H1 (cell line): ENCODE measurements around the gene TWNK. TPM values are rescaled to one million over a fixed set of nuclear protein-coding genes. Genes with fewer than 3 reads are reported as not detected.

Experiments
- CTCF ChIA-PET: fragments of 300-600 bp; sonication (Branson Sonifier 250); formaldehyde crosslinking; loops from one replicate; lab custom pipeline; 2021; ENCODE audit not compliant: partially characterized antibody; lab: Charles Lee
- POLR2A ChIA-PET: fragments of 300-600 bp; sonication (Branson Sonifier 250); formaldehyde crosslinking; loops from one replicate; lab custom pipeline; 2021; ENCODE audit warnings: inconsistent platforms; ENCODE audit not compliant: partially characterized antibody; lab: Charles Lee
- DNase-seq, 2 experiments: peaks; one replicate each; pipeline versions ENCODE4 v3.0.0 to v3.0.0-alpha.2; 2010 to 2022; ENCODE audit warnings: low spot score in 2 of 2, low read depth in 1 of 2, mixed read lengths in 1 of 2
- FAIRE-seq: peaks from 2 replicates; lab custom pipeline; 2011; peaks lifted over from hg19 to GRCh38; lab: Jason Lieb, UNC
- H2AFZ ChIP-seq: 2 replicates; pipeline ENCODE4 v1.8.1; 2012; ENCODE audit warnings: low read length, inconsistent platforms
- H2AK5ac ChIP-seq: 2 replicates; pipeline ENCODE4 v1.6.1; 2013; ENCODE audit warnings: low read depth, low read length
- H2BK120ac ChIP-seq: replicated peaks from 2 replicates; pipeline ENCODE3; 2013; ENCODE audit warnings: low read depth, low read length, inconsistent platforms
- H2BK12ac ChIP-seq: 2 replicates; pipeline ENCODE4 v1.6.1; 2013; ENCODE audit warnings: low read depth, low read length
- H2BK15ac ChIP-seq: 2 replicates; pipeline ENCODE4 v1.6.1; 2013; ENCODE audit warnings: low read length
- H2BK20ac ChIP-seq: 2 replicates; pipeline ENCODE4 v1.6.1; 2013; ENCODE audit warnings: low read length
- H2BK5ac ChIP-seq: 2 replicates; pipeline ENCODE4 v1.6.1; 2013; ENCODE audit warnings: low read depth, low read length
- H3K14ac ChIP-seq: 2 replicates; pipeline ENCODE4 v1.6.1; 2013; ENCODE audit warnings: inconsistent platforms; ENCODE audit not compliant: insufficient read length
- H3K18ac ChIP-seq: 2 replicates; pipeline ENCODE4 v1.6.1; 2013; ENCODE audit warnings: low read length; ENCODE audit errors: extremely low read depth
- H3K23ac ChIP-seq: 2 replicates; pipeline ENCODE4 v1.6.1; 2013; ENCODE audit warnings: inconsistent platforms; ENCODE audit not compliant: insufficient read length
- H3K23me2 ChIP-seq: 2 replicates; pipeline ENCODE4 v1.6.1; 2013; ENCODE audit warnings: low read depth, low read length
- H3K27ac ChIP-seq: 2 replicates; pipeline ENCODE4 v1.6.1; 2011; ENCODE audit warnings: low read depth, low read length, inconsistent platforms
- H3K27me3 ChIP-seq, 4 experiments: replicated peaks in 1 of 4; 1 replicate in 1 of 4; 2 replicates in 3 of 4; pipeline versions ENCODE4 v1.6.1 to v1.8.1; 2011 to 2013; ENCODE audit warnings: low read length in 3 of 4, mild to moderate bottlenecking in 3 of 4, inconsistent platforms in 2 of 4, mixed read lengths in 2 of 4, moderate library complexity in 1 of 4; ENCODE audit not compliant: control insufficient read depth in 3 of 4, insufficient read depth in 3 of 4; ENCODE audit errors: extremely low read depth in 1 of 4
- H3K36me3 ChIP-seq, 4 experiments: 2 replicates each; pipeline versions ENCODE4 v1.6.1 to v1.8.1; 2011 to 2013; ENCODE audit warnings: mild to moderate bottlenecking in 4 of 4, low read length in 3 of 4, moderate library complexity in 2 of 4, control low read depth in 1 of 4, inconsistent platforms in 1 of 4; ENCODE audit not compliant: insufficient read depth in 4 of 4, control insufficient read depth in 2 of 4
- H3K4ac ChIP-seq: replicated peaks from 2 replicates; pipeline ENCODE3; 2013; ENCODE audit warnings: low read length, low read depth, mixed read lengths, inconsistent platforms; ENCODE audit not compliant: insufficient read length
- H3K4me1 ChIP-seq, 4 experiments: replicated peaks in 1 of 4; 1 replicate in 1 of 4; 2 replicates in 3 of 4; pipeline versions ENCODE4 v1.6.1 to v1.8.1; 2011 to 2013; ENCODE audit warnings: low read length in 3 of 4, inconsistent platforms in 2 of 4, mixed read lengths in 1 of 4; ENCODE audit not compliant: insufficient read depth in 4 of 4, control insufficient read depth in 3 of 4
- H3K4me2 ChIP-seq, 2 experiments: 2 replicates each; pipeline versions ENCODE4 v1.6.1 to v1.8.1; 2011 to 2013; ENCODE audit warnings: low read depth in 2 of 2, low read length in 2 of 2, control low read depth in 1 of 2, inconsistent platforms in 1 of 2, mild to moderate bottlenecking in 1 of 2; ENCODE audit not compliant: insufficient read depth in 1 of 2
- H3K4me3 ChIP-seq, 4 experiments: fragments of 200-600, 300-600 bp in 1 of 4; sonication (generic), shearing (Covaris generic), sonication (Bioruptor Twin) in 1 of 4; 2 replicates each; pipeline versions ENCODE4 v1.5.1 to v1.8.1; 2011 to 2016; ENCODE audit warnings: low read length in 4 of 4, low read depth in 3 of 4, control low read depth in 2 of 4, inconsistent platforms in 2 of 4, mild to moderate bottlenecking in 2 of 4, mixed read lengths in 1 of 4, moderate library complexity in 1 of 4; ENCODE audit not compliant: insufficient read depth in 2 of 4; ENCODE audit errors: extremely low read depth in 1 of 4
- H3K56ac ChIP-seq: replicated peaks from 2 replicates; pipeline ENCODE3; 2013; ENCODE audit warnings: low read depth, mild to moderate bottlenecking, mixed read lengths, low read length, inconsistent platforms; ENCODE audit not compliant: insufficient read length
- H3K79me1 ChIP-seq: 2 replicates; pipeline ENCODE4 v1.6.1; 2013; ENCODE audit warnings: low read depth, low read length, control low read depth
- H3K79me2 ChIP-seq, 2 experiments: 2 replicates each; pipeline versions ENCODE4 v1.6.1 to v1.8.1; 2012 to 2013; ENCODE audit warnings: low read length in 2 of 2, mild to moderate bottlenecking in 2 of 2, inconsistent platforms in 1 of 2; ENCODE audit not compliant: insufficient read depth in 2 of 2, control insufficient read depth in 1 of 2
- H3K9ac ChIP-seq, 4 experiments: replicated peaks in 1 of 4; 1 replicate in 1 of 4; 2 replicates in 3 of 4; pipeline versions ENCODE4 v1.6.1 to v1.8.1; 2011 to 2013; ENCODE audit warnings: low read depth in 3 of 4, low read length in 3 of 4, control low read depth in 2 of 4, mild to moderate bottlenecking in 2 of 4, moderate library complexity in 2 of 4, inconsistent platforms in 1 of 4; ENCODE audit errors: extremely low read depth in 1 of 4
- H3K9me3 ChIP-seq, 2 experiments: 2 replicates each; pipeline versions ENCODE4 v1.6.1 to v1.8.1; 2012 to 2013; ENCODE audit warnings: mild to moderate bottlenecking in 2 of 2, moderate library complexity in 2 of 2, control low read depth in 1 of 2, inconsistent platforms in 1 of 2, low read depth in 1 of 2, low read length in 1 of 2, mixed read lengths in 1 of 2; ENCODE audit not compliant: insufficient read depth in 2 of 2
- H4K20me1 ChIP-seq, 2 experiments: replicated peaks in 1 of 2; 2 replicates each; pipeline versions ENCODE3 to v1.8.1; 2011 to 2013; ENCODE audit warnings: inconsistent platforms in 2 of 2, low read length in 2 of 2, mild to moderate bottlenecking in 1 of 2; ENCODE audit not compliant: insufficient read depth in 2 of 2, control insufficient read depth in 1 of 2
- H4K5ac ChIP-seq: 2 replicates; pipeline ENCODE4 v1.6.1; 2013; ENCODE audit warnings: low read length, low read depth, mixed read lengths, inconsistent platforms; ENCODE audit not compliant: insufficient read length
- H4K8ac ChIP-seq: 2 replicates; pipeline ENCODE4 v1.8.0; 2013; ENCODE audit warnings: mild to moderate bottlenecking, moderate library complexity, low read length, inconsistent platforms; ENCODE audit not compliant: insufficient read depth; ENCODE audit errors: extremely low read depth
- H4K91ac ChIP-seq: replicated peaks from 2 replicates; pipeline ENCODE3; 2013; ENCODE audit warnings: low read length, mixed read lengths, inconsistent platforms; ENCODE audit not compliant: insufficient read length
- ASH2L ChIP-seq: fragments of 200-600, 300-600 bp; sonication (generic); IDR thresholded peaks from one replicate; pipeline ENCODE4 v1.7.1; 2017; ENCODE audit warnings: low read length
- CBX8 ChIP-seq: fragments of 300-800, 300-1000 bp; sonication (generic); IDR thresholded peaks from 2 replicates; pipeline ENCODE4 v1.7.1; 2016; ENCODE audit warnings: low read depth, low read length, borderline replicate concordance
- EP300 ChIP-seq, 2 experiments: IDR thresholded peaks; 1 replicate in 1 of 2; 2 replicates in 1 of 2; pipeline ENCODE4 v1.6.1; 2011 to 2012; ENCODE audit warnings: low read depth in 2 of 2, low read length in 2 of 2, mild to moderate bottlenecking in 2 of 2, borderline replicate concordance in 1 of 2, inconsistent platforms in 1 of 2, moderate library complexity in 1 of 2
- GABPA ChIP-seq: IDR thresholded peaks from 2 replicates; pipeline ENCODE4 v1.6.1; 2011; ENCODE audit warnings: mild to moderate bottlenecking, low read length, moderate library complexity, borderline replicate concordance; ENCODE audit not compliant: insufficient read depth
- JUND ChIP-seq: IDR thresholded peaks from 2 replicates; pipeline ENCODE4 v1.6.1; 2011; ENCODE audit warnings: mild to moderate bottlenecking, improper control_type of control experiment, low read length
- RFX5 ChIP-seq: IDR thresholded peaks from 2 replicates; pipeline ENCODE4 v1.6.1; 2011; ENCODE audit warnings: low read depth, low read length, improper control_type of control experiment, borderline replicate concordance
- SUZ12 ChIP-seq: fragments of 200-600 bp; sonication (generic); IDR thresholded peaks from 2 replicates; pipeline ENCODE4 v1.6.1; 2012; ENCODE audit warnings: mild to moderate bottlenecking, inconsistent platforms, low read length, moderate library complexity, mixed read lengths
- TAF1 ChIP-seq: IDR thresholded peaks from 2 replicates; pipeline ENCODE4 v1.6.1; 2011; ENCODE audit warnings: mild to moderate bottlenecking, low read depth, low read length
- TEAD4 ChIP-seq: IDR thresholded peaks from 2 replicates; pipeline ENCODE4 v1.6.1; 2012; ENCODE audit warnings: low read depth, low read length, inconsistent platforms, mixed read lengths
- WGBS, 2 experiments: shearing (Covaris generic) in 1 of 2; methylation state at CpG; one replicate each; pipeline versions ENCODE4 v1.1.6 to v1.1.7; 2013 to 2015; ENCODE audit warnings: low lambda C conversion rate in 2 of 2, mixed read lengths in 2 of 2, inconsistent platforms in 1 of 2, low coverage in 1 of 2, missing lambda C conversion rate in 1 of 2; ENCODE audit not compliant: insufficient replicate concordance in 2 of 2, insufficient coverage in 1 of 2, insufficient read length in 1 of 2; ENCODE audit errors: extremely low coverage in 1 of 2, missing lambda C conversion rate in 1 of 2; 5-methylcytosine and 5-hydroxymethylcytosine counted together
- polyA plus RNA-seq, 7 experiments: library from polyadenylated mRNA; depleted of rRNA in 3 of 7; stranded (reverse) in 5 of 7; unstranded in 2 of 7; fragments of >200 nt in 5 of 7; fragments of 200-250 nt in 2 of 7; gene quantifications; 1 replicate in 5 of 7; 2 replicates in 1 of 7; 4 replicates in 1 of 7; pipeline versions ENCODE4 v1.2.1 to v1.2.3, GENCODE V29; 2011 to 2013; ENCODE audit warnings: missing spikeins in 2 of 7, mixed read lengths in 2 of 7
- total RNA-seq: library from RNA; stranded (reverse); fragmentation: NEBNext Ultra II Directional; extraction: Animal tissue kit (Norgen Biotek cat#: 25700); gene quantifications from 2 replicates; pipeline ENCODE4 v1.2.1, GENCODE V29; 2021

TWNK gene
- total and polyA plus RNA-seq, 2 of the 8 experiments (the other 6 are each of a cell fraction or from before 2014, with no cell fraction given) = 15.4 to 32.5 TPM

DNA sequence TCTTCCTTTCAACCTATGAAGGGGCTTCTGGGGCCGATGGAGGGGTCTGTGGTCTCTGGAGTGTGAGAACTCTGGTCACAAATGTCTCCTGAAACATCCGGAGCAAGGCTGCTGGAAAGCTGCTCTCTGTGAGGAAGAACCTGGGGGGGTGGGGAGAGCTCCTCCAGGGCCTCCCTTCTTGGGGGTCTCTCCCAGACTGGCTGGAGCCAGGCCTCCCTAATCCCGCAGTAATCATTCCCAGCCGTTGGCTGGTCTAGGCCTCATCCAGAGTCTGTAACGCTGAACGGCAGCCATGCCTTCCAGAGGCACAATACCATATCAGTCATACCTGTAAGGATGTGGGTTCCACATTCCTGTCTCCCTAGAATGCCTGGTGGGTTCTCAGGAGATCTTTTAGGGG is 7.8 kb downstream of the TWNK start:
- no peak overlapping the region for H2AK5ac ChIP-seq
- H4K20me1 ChIP-seq = peaks cover 7 to 12% of the 10 kb centered on the region in 2 experiments
- WGBS, 2 experiments = 89% methylated on average over 6 of the region's 6 CpGs; no CpG with 5 or more reads in 1 of the 2 experiments

More for the DNA sequence above, 7.8 kb downstream of the TWNK start:
- H3K4me3 ChIP-seq = no peak overlapping the region
- H4K5ac ChIP-seq = no peak overlapping the region
- no peaks in the 10 kb centered on the region; the same call in none of the 2 replicates for H3K79me1 ChIP-seq
- H3K4ac ChIP-seq = no peak overlapping the region
- POLR2A ChIA-PET = interaction anchor here (3.0 to 12.6 kb wide), 3 partner anchors 14 to 22 kb away, joined by 10 to 143 read pairs (median 81); no protein-coding TSS in a partner anchor
- H3K4me1 ChIP-seq = peaks cover 4 to 11% (median 7%) of the 10 kb centered on the region in 4 experiments
- FAIRE-seq (no peak), DNase-seq (no peak)
- H2BK120ac ChIP-seq = no peak overlapping the region
- no peak overlapping the region for H3K56ac ChIP-seq
- H3K9me3 ChIP-seq = no peaks in the 10 kb centered on the region
- H2BK5ac ChIP-seq = no peak overlapping the region
- H3K4me2 ChIP-seq = no peak overlapping the region
- CTCF ChIA-PET = interaction anchor here (0.6 to 26.8 kb wide), 7 partner anchors 12 to 156 kb away, joined by 3 to 464 read pairs (median 5); no protein-coding TSS in a partner anchor
- no peak overlapping the region for H2BK12ac ChIP-seq
- H3K23me2 ChIP-seq = peaks cover 14% of the 10 kb centered on the region
- H3K27me3 ChIP-seq = no peaks in the 10 kb centered on the region
- H4K91ac ChIP-seq = no peak overlapping the region
- H3K27ac ChIP-seq = no peak overlapping the region
- H4K8ac ChIP-seq = no peak overlapping the region
- no peak overlapping the region for H2BK20ac ChIP-seq
- TF ChIP-seq JUND (no peak), CBX8 (no peak), TEAD4 (no peak), EP300 (IDR thresholded peaks at IDR 0.05; ENCODE audit: borderline replicate concordance in 1 of 2, low read depth in 2 of 2, low read length in 2 of 2) (no peak), RFX5 (no peak), GABPA (no peak), TAF1 (no peak), SUZ12 (no peak), ASH2L (no peak)
- H3K18ac ChIP-seq = no peak overlapping the region
- no peak overlapping the region for H2AFZ ChIP-seq
- no peak overlapping the region for H3K9ac ChIP-seq
- H3K14ac ChIP-seq = no peak overlapping the region
- no peak overlapping the region for H2BK15ac ChIP-seq
- no peak overlapping the region for H3K23ac ChIP-seq
- H3K36me3 ChIP-seq = peaks cover 18 to 38% (median 26%) of the 10 kb centered on the region in 4 experiments
- peaks cover 0 to 20% of the 10 kb centered on the region in 2 experiments; a peak in 2 of 4 replicates for H3K79me2 ChIP-seq
